ENCODE measurements around the gene PTK6.

DNA sequence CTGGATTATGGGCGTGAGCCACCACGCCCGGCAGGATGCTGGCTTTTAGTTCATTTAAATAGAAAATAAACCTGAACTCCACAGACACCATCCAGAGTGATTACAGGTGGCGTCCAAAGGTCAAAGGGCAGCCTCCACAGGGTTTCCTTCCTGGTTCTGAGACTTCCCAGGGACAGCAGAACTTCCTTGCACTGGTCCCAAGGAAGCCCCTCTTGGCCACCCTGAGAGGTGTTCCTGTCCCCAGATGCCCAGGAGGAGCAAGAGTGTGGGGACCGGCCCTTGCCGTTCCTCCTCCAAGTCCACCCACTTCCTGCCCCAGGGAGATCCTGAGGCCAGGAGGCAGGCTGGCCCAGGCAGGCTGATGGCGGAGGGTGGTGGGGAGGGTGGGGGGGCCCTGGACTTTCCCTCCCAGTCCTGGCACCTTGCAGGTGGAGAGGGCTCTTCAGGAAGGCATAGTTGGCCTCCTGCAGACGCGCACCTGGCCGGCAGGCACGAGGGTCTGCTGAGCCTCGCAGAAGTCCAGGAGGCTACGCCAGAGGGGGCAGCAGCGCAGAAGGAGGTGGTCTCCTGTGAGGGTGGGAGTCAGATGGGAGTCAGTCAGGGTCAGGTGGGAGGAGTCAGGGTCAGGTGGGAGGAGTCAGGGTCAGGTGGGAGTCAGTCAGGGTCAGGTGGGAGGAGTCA lies 21.8 kb upstream of the PTK6 start:
- TF ChIP-seq ZBTB42 (CRISPR knock-in tag; IDR thresholded peaks at IDR 0.05) (no peak), SMAD1 (CRISPR knock-in tag; IDR thresholded peaks at IDR 0.05; ENCODE audit: borderline replicate concordance, low read depth) (no peak), FOXA3 (CRISPR knock-in tag; IDR thresholded peaks at IDR 0.05) (no peak), ZNF275 (CRISPR knock-in tag; IDR thresholded peaks at IDR 0.05; ENCODE audit: borderline replicate concordance) (no peak), MTA3 (CRISPR knock-in tag; IDR thresholded peaks at IDR 0.05) (no peak), RNF2 (conservative IDR thresholded peaks at IDR 0.05; ENCODE audit: low read depth) (no peak), HHEX (CRISPR knock-in tag; IDR thresholded peaks at IDR 0.05) (no peak), POLR2AphosphoS5 (IDR thresholded peaks at IDR 0.05; ENCODE audit: low read depth, low read length) (no peak), CTCF (CRISPR knock-in tag; IDR thresholded peaks at IDR 0.05) (no peak)
- TF ChIP-seq, protein P1, sequence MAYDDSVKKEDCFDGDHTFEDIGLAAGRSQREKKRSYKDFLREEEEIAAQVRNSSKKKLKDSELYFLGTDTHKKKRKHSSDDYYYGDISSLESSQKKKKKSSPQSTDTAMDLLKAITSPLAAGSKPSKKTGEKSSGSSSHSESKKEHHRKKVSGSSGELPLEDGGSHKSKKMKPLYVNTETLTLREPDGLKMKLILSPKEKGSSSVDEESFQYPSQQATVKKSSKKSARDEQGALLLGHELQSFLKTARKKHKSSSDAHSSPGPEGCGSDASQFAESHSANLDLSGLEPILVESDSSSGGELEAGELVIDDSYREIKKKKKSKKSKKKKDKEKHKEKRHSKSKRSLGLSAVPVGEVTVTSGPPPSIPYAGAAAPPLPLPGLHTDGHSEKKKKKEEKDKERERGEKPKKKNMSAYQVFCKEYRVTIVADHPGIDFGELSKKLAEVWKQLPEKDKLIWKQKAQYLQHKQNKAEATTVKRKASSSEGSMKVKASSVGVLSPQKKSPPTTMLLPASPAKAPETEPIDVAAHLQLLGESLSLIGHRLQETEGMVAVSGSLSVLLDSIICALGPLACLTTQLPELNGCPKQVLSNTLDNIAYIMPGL (CRISPR knock-in tag; IDR thresholded peaks at IDR 0.05; ENCODE audit: borderline replicate concordance in 1 of 2, low read depth in 1 of 2): no peak
- TF ChIP-seq, protein P2, sequence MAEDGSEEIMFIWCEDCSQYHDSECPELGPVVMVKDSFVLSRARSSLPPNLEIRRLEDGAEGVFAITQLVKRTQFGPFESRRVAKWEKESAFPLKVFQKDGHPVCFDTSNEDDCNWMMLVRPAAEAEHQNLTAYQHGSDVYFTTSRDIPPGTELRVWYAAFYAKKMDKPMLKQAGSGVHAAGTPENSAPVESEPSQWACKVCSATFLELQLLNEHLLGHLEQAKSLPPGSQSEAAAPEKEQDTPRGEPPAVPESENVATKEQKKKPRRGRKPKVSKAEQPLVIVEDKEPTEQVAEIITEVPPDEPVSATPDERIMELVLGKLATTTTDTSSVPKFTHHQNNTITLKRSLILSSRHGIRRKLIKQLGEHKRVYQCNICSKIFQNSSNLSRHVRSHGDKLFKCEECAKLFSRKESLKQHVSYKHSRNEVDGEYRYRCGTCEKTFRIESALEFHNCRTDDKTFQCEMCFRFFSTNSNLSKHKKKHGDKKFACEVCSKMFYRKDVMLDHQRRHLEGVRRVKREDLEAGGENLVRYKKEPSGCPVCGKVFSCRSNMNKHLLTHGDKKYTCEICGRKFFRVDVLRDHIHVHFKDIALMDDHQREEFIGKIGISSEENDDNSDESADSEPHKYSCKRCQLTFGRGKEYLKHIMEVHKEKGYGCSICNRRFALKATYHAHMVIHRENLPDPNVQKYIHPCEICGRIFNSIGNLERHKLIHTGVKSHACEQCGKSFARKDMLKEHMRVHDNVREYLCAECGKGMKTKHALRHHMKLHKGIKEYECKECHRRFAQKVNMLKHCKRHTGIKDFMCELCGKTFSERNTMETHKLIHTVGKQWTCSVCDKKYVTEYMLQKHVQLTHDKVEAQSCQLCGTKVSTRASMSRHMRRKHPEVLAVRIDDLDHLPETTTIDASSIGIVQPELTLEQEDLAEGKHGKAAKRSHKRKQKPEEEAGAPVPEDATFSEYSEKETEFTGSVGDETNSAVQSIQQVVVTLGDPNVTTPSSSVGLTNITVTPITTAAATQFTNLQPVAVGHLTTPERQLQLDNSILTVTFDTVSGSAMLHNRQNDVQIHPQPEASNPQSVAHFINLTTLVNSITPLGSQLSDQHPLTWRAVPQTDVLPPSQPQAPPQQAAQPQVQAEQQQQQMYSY (CRISPR knock-in tag; IDR thresholded peaks at IDR 0.05): no peak

Data from HepG2 (cell line).